Hippocampal formation (tissue), 2 donors: ENCODE measurements around the gene TSFM.
"Not testable (repeated sequence)": the region's sequence is repeated elsewhere in the genome, so short reads cannot be mapped to it uniquely, and the experiment has no call there.

Experiments
- DNase-seq, 2 donors: peaks; one replicate each; lab custom pipeline; 2025; lab: John Stamatoyannopoulos, UW

Gene TSFM

DNA sequence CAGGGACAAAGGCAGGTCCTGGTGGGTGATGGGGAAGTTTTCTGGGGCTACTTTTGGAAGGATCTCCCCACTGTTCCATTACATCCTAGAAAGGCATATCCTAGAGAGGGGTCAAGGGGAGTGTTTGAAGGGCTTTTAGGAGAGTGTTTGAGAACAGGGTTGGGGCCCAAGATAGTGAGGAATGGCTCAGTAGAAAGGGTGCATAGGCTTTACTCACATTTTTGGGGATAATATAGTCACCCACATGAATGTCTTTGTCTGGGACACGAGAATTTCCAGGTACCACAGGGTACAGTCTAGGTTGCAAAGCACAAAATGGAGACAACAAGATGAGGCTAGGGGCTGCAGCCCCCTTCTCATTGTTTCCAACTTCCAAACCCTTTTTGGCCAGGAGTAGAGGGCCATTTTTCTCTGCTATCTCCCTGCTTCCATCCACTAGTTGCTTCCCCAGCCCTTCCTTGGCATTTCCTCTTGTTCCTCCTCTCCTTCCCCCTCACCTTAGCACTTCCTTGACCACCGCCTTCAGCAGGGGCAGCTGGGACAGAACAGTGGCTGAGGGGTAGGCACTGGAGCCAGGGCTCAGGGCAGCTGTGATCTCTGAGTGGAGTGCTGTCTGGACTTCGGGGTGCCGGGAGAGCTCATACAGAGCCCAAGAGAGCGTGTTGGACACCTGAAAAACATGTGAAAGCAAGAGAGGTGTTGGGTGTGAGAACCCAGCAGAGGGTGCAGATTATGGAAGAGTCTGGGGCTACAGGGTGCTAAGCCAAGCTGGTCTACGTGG is 18.5 kb upstream of the TSFM start:
- no peak for DNase-seq

DNA sequence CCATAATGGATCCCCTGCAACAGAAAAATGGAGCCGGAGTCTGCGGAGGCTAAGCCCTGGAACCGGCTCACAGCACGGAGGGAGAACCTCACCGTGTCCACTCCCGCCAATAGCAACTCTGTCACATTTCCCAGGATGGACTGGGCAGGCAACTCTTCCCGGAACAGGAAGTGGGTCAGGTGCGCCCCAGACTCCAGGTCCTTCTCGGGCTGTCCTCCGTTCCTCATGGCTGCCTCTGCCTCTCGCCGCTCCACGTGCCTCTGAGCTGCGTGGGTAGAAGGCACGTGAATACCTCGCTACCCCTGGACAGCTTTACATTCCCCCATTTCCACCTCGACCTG is 18.0 kb upstream of the TSFM start:
- no peak for DNase-seq

DNA sequence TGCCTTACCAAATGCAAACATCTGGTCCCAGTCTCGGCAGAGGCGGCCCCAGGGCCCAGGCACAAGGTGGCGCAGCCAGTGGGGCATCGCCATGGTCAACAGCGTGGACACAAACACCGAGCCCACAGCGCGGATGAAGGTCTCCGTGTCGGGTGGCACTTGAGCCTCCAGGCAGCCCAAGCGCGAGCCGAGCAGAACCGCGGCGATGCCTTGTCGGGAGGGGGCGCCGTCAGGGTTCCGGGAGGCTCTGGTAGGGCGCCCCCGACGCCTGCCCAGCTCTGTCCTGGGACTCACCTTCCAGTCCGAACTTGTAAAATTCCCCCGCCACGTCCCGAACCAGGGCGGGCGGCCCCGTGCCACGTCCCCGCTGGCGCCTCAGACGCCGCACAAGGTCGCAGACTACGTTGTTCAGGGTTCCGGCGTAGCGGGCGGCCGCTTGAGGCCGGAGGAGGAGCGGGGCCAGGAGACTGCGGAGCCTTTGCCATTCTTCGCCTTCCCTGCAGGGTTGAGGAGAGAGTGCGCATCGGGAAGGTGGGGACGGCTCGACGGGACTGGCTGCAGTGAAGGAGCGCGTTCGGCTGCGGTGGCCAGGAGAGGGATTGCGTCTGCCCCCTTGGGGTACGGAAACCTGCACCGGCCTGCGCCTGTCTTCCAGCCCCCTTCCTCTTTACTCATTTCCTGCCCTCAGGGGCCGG is 17.4 kb upstream of the TSFM start:
- DNase-seq = no peak

DNA sequence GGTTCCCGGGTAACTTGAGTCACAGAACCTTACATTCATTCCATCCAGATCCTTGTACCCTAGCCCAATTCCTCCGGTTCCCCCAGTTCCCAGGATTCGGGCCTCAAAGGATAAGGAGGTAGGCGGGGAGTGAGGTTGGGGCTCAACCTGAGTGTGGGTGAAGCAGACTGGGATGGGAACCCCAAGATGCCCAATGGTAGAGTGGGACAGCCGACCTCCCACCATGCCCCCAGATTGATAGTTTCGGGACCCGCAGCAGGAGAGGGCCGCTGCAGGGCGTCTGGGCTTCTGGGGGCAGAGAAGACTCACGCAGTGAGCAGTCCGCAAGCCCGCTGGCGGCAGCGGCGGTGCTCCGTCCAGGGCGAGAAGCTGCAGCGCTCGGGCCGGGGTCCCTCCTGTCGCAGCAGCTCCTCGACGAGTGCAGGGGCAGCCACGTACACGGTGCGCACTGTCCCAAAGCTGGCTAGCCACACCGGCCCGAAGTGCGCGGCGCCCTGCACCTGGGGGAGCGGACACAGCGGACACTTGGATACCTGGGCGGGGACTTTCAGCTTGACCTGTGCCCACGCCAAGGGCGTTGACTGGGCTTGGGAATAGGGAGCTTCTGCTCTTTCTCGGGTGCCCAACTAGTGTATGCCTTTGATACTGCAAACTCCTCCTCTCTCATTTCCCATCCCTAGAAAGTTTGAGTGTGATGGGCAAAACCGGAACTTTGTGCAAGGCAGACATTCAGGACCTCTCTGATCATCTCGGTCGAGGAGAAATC is 16.7 kb upstream of the TSFM start:
- DNase-seq = no peak

DNA sequence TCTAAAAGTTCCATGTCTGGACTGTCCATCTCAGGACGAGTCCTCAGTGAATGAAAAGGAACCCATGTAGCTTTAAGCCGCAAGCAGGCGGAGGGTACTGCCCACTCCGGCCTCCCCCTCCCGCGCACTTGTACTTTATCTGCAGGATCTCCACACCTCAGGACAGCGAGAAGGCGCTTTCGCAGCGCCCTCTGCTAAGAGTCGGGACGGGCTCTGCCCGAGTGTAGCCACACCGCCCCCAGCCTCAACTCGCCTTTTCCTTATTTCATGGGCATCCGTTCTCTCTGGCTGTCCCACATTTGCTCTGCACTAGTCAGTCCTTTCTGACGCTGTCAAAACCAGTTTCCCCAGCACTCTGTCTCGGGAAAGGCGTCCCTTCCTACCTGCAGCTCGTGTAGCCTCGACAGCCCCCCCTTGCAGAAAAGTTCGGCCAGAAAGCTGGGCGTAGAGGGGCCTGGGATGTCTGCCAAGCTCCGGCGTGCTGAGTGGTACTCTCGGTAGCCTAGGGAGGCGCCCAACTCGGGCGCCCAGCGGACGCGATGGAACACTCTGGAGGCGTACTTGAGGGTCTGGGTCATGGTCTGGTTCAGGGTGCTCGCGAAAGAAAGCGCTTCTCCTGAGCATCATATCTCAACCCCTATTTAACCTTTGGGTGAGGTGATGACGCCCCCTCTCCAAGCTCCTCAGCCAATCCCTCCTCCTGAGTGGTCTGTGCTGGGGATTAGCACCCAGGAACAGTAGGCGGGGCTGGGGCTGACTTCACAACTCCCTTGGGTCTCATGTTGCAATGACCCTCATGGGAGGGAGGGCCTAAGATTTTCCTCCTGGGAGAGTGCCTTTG is 15.9 kb upstream of the TSFM start, which contains the start of gene CYP27B1:
CYP27B1 (minus strand) TSS at position 615 of the 841 bp plus-strand sequence; CDS start at position 578, 37 bp downstream.
- no peak for DNase-seq

DNA sequence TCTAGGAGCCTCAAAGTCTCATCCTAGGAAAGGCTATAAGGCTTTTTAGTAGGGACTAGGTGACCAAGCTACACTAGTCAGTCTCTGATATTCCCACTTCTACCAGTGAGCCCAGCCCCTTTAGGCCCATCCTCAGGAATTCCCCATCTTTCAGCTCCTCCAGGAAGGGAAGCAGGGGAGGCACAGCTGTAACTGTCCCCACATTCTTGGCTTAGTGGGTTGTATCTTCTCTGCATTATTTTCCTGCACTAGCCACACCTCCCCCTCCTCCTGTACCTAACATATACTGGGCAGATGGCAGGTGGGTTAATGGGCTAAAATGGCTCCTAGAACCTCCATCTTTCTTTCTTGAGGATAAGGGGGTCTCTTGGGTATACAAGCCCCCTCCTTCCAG is 15.3 kb upstream of the TSFM start:
- no peak for DNase-seq

DNA sequence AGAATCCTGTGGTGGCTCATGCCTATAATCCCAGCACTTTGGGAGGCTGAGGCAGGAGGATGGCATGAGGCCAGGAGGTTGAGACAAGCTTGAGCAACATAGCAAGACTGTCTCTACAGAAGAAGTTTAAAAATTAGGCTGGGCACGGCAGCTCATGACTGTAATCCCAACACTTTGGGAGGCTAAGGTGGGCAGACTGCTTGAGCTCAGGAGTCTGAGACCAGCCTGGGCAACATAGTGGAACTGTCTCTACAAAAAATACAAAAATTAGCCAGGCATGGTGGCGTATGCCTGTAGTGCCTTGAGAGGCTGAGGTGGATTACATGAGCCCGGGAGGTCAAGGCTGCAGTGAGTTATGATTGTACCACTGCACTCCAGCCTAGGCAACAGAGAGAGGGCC is 14.7 kb upstream of the TSFM start:
- DNase-seq = no peak

DNA sequence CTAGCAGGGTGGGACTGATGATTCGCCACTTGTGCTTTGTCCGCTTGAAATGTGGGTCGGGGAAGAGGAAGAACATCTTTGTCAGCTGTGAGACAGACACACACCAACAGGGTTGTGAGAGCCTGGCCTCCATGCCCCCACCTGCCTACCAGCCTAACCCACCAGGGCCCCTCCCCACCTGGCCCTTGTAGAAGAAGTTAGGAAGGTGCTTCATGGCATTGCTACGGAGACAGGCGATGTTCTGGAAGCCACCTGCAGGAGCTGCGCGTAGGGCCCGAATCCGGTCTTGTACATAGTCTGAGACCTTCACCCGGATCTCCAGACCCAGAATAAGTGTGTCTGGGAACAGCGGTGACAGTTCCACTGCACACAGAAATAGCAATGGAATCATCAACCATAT is 13.0 kb upstream of the TSFM start:
- DNase-seq = no peak

DNA sequence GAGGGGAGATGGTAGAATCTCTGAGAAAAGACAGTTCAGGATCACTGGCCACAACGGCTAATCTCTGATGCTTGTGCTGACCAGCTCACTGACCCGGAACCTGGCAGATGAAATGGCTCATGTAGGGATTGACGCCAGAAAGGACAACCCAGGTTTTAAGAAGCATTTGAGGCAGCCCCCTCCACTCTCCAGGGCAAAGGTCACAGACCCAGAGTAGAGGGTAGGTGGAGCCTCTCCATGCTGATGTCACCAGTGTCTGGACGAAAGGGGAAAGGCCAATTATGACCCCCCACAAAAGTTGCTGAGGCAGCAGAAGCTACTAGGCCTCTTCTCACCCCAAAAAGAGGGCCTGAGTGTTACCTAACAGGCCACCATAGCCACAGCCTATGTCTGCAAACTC is 11.9 kb upstream of the TSFM start:
- no peak for DNase-seq

DNA sequence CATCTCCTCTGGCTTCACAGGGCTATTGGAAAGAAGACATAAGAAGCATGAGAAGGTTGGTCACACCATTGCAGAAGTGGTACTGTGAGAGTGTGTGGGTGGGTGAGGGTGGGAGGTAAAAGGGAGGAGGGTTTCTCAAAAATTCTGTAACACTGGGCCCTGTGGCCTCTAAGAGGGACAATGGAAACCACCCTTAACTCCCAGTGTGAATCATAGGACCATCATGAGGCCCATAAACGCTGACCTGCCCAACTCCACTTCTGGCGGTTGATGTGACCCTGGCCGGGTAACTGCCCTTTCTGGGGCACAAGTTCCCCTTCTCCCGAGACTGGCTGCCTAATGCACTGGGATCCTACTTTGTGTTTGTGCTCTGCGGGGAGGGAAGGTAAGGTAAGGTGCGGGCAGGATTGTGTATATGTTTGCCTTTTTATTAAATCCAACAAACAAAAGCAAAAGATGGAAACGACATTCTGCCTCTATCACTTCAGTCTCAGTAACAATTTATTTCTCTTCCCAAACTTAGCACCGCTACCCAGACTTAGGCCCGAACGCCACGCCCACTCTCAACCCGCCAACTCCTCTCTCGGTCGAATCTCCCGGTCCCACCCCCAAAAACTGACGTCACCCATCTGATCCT is 11.2 kb upstream of the TSFM start:
- DNase-seq = peak in 1 of 2 donors; percentile 64

DNA sequence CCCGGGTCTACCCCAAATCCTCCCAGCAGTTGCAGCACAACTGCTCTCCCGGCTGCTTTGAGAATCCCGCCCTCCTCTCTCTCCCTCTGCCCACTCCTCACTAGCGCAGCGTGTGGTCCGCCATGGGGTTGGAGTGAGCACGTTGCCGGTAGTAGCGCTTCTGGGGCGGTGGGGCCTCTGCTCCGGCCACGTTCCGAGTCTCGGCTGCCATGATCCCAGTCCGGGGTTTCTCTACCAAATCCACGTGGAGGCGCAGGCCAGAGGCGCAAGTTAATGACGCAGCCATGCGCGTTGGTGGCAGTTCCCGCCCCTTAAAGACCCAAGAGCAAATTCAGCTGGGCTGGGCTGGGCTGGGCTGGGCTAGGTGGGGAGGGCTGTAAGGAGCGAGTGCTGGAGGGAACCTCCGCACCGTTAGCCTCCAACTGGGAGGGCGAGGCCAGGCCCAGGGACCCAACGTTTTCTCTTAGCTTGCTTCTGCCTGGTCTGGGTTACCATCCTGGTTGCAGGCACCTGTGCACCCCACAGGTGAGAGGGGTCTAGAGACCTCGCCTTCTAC is 10.6 kb upstream of the TSFM start, which contains the start of gene METTL1:
METTL1 (minus strand) TSS at position 233 of the 556 bp plus-strand sequence; CDS start at position 211, 22 bp downstream.
- peak; percentile 94 for DNase-seq

DNA sequence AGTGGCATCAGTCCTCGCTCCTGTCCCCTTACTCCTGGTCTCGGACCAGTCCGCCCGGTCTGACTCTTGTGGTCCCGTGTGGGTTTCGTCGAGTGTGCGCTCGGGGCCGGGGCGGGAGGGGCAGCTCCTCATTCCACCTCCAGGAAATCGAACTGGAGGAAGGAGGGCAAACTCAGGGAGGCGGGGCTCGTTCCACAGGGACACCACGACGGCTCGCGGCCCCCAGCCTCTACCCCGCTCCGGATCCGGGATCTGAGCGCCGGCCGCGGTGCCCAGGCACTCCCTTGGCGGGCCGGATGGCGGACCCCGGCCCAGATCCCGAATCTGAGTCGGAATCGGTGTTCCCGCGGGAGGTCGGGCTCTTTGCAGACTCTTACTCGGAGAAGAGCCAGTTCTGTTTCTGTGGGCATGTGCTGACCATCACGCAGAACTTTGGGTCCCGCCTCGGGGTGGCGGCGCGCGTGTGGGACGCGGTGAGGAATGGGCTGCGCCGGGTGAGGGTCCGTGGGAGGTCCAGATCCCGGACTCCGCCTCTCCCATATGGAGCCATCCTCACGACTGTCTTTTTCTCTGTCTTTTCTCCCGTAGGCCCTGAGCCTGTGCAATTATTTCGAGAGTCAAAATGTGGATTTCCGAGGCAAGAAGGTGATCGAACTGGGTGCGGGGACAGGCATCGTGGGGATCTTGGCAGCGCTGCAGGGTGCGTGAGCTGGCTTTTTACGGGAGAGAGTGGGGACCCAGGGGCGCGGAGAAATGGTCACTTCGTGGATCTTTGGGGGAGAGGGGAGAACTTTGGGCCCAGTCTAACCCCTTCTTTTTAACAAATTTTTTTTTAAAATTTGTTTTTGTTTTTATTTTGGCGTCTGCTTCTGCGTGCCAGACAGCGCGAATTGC is 9.9 kb upstream of the TSFM start, which contains the start of gene EEF1AKMT3:
EEF1AKMT3 (plus strand) TSS at position 186 of the 894 bp plus-strand sequence; CDS start at position 297, 111 bp downstream.
- DNase-seq = peak in 1 of 2 donors; percentile 49

DNA sequence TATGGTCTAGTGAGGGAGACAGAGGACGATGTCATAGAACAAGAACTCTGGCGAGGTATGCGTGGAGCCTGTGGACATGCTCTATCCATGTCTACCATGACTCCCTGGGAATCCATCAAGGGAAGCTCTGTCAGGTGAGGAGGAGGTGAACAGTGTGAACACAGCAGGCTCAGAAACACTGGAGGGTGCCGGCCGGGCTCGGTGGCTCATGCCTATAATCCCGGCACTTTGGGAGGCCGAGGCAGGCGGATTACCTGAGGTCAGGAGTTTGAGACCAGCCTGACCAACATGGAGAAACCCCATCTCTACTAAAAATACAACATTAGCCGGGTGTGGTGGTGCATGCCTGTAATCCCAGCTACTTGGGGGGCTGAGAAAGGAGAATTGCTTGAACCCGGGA is 8.0 kb upstream of the TSFM start:
- DNase-seq = not testable (repeated sequence)

DNA sequence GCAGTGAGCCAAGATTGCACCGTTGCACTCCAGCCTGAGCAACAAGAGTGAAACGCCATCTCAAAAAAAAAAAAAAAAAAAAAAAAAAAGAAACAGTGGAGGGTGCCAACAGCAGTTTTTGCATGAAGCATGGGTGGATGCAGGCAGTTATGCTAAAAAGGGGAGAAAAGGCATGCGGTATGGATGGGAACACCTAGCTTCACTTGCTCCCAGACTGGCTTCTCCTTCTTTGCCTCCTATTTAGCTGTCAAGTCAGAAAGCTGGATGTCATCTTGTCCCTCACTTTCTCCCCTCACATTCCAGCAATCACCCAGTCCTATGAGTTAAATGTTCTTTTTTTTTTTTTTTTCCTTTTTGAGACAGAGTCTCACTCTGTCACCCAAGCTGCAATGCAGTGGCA is 7.5 kb upstream of the TSFM start:
- no peak for DNase-seq

DNA sequence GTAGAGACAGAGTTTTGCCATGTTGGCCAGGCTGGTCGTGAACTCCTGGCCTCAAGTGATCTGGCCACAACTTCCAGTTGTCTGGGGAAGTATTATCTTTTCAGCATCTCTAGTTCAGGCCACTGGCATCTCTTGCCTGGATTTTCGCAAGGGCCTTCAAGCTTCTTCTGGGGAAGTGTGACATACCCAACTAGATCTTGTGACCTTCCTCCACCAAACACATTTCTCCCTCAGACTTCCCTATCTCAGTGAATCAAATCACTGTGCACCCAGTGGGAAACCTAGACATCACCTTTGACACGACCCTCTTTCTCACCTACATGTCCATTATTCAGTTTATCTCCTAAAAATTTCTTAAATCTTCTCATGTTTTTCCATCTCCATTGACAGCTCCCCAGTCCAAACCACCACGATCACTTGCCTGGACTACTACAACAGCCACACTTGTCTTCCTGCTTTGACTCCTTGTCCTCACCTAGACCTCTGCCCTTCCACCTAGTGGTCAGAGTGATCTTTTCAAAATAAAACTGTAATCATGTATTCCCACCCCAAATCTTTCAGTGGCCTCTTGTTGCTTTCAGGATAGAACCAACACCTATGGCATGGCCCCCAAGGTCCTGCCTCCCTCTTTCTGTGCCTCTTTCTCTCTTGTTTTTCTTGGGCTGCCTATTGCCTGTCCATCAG is 6.9 kb upstream of the TSFM start:
- DNase-seq = no peak

DNA sequence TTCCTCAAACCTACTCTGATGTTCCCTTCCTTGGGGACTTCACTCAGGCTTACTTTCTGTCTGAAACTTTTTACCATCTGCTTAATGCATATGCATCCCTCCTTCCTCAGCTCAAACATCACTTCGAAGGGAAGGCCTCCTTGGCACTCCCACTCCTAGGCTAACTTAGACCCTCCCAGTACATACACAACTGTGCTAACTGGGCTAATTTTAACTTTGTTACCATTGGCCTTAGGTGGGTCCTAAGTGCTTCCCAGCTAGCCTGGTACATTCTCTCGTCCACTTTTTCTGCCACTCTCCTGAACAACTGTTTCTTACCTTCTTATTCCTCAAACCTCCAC is 6.4 kb upstream of the TSFM start:
- no peak for DNase-seq

DNA sequence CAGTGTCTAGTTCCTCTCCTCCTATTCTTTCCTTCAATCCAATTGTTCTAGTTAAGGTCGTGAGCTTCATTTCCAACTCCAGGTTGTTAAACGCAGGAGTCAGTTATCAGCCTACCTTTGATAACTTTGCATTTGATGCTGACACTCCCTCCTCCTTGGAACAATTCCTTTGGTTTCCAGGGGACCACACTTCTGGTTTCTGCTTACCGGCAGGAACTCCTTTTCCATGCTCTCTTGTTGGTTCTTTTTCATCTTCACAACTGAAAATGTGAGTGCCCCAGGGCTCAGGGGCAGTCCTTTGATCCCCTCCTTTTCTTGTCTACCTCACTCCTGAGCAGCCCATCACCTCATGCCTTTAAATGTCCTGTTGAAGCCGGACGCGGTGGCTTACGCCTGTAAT is 5.2 kb upstream of the TSFM start:
- no peak for DNase-seq

DNA sequence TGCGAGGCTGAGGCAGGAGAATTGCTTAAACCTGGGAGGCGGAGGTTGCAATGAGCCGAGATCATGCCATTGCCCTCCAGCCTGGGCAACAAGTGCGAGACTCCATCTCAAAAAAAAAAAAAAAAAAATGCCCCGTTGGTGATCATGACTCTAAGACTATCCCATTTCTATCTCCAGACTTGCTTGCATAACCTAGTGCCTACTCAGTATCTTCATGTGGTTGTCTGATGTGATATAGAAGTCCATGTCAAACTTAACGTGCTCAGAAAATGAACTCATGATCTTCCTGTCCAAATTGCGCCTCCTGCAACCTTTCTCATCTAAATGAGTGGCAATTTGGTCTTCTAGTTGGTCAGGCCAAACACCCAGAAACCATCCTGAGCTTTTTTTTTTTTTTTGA is 4.7 kb upstream of the TSFM start:
- DNase-seq = no peak

DNA sequence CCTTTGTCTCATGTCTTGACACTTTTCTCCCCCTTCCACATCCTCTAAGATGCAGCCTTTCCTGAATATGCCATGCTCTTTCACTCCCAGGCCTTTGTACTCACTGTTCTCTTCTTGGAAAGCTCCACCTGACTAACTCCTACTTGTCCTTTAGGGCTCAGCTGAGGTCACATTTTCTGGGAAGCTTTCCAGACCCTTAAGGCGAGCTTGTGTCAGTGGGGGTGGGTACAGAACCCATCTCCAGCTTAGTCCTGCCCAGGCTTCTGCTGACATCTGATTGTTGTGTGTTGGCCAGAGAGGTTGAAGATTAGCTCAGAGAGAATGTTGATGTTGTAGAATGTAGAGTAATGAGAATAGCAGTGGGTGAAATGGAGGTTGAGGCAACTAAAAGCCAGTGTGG is 2.9 kb upstream of the TSFM start:
- no peak for DNase-seq
